Femur (tissue), 1 donor: ENCODE measurements around the gene SRGAP3.

Experiments used
- DNase-seq: peaks from one replicate; pipeline ENCODE4 v3.0.0-alpha.2; 2017

The SRGAP3 gene

DNA sequence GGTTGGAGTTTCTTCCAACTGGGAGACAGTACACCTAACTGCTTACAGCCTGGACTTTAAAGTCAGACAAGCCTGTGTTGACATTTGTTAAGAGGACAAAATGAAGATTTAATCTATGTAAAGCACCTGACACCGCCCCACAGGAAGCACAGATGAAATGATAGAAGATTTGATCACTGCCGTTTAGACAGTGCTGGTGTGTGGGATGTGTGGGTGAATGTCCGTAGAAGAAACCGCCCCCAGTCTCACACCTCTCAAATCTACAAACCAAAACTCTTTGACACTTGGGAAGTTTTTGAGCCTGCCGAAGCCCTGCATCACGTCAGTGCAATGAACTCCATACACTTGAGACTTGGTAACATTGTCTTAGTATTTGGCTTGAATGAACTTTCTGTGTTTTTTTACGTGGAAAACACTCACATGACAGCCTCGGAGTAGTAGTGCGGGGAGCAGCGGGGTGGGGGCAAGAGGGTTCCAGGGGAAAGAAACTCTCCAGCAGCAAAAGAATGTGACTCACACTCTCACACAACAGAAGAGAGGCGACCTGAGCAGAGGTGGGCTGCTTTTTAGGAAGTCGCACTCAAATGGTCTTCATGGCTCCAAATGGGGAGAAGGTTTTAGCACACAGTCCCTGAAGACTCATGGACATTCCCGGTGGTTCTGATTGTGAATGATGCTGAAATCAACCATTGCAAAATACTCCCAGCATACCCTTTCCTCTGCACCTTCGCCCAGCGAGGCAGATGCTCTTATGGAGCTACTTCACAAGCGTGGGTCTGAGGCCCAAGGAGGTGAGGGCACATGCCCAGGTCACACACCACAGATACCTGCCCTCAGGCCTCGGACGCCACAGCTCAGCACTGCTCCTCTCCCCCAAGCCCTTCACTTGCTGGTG, 79.2 kb downstream of the SRGAP3 start:
- no peak for DNase-seq

DNA sequence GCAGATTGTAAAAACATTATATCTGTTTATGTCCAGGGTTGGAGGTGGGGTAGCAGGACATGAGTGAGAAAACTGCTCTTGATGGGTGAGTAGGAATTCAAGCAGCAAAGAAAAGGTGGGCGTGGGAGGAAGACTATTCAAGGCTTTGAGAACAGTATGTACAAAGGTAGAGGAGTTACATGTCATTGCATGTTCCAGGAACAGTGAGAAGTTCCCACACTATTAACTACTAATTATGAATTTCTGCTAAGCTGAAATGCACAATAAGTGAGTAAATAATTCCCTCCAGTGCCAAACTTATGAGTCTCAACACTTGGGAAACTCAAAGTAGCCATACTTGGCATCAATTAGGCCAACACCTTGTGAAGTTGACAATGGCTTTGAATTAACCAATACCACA, 80.1 kb downstream of the SRGAP3 start:
- DNase-seq = no peak

DNA sequence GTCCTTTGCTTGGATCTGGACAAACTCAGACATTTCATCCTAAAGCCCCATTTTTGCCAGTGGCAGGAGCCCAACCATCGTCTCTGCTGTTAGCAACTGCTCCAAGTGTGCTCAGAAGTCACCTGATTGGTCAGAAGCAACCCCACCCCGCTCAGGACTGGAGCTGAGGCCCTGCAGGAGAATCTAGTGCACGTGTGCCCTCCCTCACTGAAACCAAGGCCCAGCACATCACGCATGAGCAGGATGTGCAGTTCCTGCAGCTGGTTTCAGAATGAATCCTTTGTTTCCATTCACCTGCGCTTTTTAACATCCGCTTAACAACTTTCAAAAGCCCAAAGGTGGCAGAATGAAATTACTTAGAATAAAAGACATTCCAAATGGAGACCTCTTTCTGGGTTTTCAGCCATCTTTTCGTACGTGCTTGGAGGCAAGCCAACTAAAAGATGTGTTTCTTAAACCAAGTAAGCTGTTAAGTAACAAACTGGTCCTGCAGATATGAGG, 81.2 kb downstream of the SRGAP3 start:
- peak; percentile 51 for DNase-seq

DNA sequence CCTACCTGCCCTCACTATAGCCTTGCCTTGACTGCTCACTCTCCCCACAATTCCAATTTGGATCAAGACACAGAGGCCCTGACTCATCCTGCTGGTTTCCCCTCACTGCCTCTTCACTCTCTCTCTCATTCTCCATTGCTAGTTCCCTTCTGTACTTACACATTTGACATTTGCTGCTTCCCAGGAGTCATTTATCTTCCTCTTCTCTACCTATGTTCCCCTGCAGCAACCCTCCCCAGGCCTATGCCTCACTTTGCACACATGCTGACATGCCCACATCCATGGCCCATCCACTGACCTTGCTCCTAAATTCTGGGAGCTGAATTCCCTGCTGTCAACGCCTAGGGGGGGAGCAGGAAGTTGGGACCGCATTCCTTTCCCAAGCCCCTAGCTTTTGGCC, 82.2 kb downstream of the SRGAP3 start:
- no peak for DNase-seq

DNA sequence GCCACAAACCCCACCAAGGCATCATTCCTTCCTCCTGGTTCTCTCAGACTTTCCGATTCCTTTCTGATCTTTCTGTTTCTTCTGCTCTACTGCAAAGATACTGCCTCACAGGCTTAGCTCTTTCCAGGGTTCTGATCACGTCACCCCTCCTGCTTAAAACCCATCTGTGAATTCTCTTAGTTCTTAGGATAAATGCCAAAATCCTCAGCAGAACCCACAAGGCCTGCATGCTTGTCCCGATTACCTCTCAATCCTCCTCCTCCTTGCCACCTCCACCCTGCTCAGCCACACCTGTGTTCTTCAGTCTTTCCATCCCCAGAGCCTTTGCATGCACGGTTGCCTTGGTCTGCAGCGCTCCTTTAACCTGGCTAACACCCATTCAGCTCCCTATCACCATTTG, 84.0 kb downstream of the SRGAP3 start:
- DNase-seq = no peak

DNA sequence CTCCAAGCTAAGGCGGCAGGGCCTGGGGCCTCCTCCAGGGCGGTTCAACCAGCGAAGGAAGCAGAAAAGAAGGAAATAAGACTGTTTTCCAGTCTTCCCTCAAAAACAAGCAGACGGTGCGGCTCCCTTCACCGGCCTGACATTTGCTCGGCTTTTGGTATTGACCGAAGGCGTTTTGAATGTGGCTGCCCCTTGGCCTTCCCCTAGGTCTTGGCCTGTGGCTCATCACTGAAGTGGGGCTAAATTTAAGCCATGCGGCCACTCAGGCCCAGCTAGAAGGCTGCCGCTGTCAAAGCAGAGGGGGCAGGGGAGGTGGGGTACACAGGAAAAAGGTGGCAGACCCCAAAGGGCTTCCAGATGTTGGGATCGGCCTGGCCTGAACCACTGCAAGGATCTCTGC, 86.2 kb downstream of the SRGAP3 start:
- no peak for DNase-seq

DNA sequence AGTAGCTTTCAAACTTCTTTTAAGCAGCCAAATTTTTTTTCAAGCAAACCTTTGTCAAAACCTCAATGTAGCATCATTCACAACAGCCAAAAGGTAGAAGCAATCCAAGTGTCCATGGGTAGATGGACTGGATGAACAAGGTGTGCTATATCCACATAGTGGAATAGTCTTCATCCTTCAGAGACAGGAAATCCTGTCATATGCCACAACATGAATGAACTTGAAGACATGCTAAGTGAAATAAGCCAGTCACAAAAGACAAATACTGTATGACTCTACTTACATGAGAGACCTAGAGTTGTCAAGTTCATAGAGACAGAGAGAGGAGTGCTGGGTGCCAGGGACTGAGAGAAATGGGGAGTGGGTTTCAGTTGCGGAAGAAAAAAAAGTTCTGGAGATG, 87.6 kb downstream of the SRGAP3 start:
- DNase-seq = no peak

DNA sequence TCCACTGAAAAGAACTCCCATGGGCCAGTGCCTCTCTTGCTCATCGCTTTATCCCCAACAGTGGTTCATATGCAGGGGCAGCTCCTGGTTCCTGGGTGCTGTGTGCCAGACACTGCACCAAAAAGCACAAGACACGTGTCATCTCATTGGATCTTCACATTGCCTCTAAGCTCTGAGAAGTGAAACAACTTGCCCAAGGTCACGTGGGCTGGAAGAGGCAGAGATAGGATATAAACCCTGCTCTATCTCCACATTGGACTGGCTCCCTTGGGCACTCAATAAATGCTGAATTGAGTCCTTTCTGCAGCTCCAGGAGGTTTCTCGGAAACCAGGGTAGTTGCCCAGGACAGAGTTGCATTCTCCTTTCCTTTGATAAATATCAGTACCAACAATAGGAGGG, 88.1 kb downstream of the SRGAP3 start:
- no peak for DNase-seq

DNA sequence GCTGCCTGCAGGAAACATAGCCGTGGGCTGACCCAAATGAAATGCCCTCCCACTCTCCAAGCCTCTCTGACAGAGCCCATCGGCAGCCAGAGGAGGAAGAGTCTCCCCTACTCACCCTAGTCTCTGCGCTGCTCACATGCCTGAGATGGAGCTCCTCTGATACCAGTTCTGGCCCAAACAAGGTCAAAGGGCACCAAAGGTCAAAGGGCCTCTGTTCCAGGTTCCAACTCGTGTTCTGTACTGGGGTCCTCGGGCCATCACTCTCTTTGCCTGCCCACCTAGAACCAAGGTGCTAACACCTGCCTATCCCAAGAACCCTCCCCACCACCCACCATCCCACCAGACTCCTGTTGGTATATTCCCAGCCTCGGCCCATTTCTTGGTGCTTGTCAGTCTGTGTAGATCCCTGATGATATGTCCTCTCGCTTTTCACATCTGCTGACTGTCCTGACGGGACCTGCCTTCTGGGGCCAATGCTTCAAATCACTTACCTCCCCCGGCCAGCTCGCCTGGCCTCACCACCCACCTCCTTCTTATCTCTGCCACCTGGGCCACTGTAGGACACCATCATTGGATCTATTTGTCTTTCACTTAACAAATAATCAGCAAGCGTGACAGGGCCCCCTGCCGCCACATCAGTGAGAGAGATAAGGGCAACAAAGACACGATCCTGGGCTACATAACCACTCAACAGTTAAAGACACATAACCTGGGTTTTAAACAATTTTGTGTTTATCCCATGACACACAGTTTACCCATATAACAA, 90.4 kb downstream of the SRGAP3 start:
- no peak for DNase-seq

DNA sequence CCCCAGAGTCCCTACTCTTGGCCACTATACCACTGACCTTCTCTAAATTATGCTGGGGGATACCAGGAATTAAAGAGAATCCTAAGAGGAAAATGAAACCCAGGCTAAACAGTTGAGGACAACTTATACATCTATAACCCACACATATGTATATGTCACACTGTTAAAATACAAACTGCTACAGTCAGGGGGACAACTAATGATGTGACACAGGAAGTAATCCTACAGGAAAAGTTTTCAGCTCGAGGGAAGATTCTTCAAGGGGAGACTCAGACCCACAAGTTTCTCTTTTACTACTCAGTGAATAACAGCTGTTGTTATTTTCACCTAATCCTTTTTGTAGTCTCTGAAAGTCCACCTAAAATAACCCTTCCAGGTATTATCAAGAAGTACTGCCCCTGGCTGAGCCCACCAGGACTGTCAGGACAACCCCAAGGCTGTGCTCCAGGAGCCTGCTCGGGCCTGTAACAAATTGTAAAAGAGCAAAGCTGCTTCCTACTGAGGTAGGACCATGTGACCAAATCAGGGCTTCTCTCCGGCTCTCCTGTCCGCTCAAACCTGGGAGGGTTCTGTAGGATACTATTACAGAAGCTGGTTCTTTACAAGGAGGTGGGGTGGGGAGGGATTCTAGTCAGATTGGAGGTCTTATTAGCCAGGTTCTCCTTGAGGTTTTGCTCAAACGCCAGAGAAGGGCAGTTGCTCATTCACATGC, 91.6 kb downstream of the SRGAP3 start:
- DNase-seq = no peak

DNA sequence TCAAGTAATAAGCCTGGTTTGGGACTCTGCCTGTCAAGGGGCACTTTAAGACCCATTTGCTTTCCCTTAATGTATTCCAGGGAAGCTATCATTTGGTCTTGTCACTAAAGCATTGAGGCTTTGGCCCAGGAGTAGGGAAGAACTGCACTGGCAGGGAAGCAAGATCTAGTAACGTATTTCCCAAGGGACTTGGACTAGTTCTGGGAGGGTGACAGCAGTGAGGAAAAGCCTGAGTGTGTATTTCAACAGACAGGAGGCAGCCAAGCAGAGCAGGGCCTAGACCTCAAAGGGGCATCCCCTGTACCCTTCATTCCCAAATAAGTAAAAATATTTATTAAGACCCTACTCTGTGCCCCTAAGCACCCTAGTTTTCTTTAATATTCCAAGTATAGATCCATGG, 92.8 kb downstream of the SRGAP3 start:
- DNase-seq = no peak

DNA sequence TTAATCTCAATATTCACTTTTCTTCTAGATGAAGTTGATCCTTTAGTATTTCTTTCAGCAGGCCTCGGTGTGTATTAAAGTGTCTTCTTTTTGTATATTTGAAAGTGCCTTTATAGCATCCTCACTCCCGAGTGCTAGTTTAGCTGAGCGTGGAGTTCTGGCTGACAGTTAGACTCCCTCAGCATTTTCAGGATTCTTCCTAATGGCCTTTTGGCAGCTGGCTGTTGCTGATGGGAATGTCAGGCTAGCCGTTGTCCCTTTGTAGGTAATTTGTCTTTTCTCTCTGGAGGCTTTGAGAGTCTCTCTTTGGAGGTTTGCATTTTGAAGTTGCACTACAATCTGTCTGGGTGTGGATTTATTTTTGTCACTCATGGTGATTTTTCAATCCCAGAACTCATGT, 94.4 kb downstream of the SRGAP3 start:
- DNase-seq = no peak

DNA sequence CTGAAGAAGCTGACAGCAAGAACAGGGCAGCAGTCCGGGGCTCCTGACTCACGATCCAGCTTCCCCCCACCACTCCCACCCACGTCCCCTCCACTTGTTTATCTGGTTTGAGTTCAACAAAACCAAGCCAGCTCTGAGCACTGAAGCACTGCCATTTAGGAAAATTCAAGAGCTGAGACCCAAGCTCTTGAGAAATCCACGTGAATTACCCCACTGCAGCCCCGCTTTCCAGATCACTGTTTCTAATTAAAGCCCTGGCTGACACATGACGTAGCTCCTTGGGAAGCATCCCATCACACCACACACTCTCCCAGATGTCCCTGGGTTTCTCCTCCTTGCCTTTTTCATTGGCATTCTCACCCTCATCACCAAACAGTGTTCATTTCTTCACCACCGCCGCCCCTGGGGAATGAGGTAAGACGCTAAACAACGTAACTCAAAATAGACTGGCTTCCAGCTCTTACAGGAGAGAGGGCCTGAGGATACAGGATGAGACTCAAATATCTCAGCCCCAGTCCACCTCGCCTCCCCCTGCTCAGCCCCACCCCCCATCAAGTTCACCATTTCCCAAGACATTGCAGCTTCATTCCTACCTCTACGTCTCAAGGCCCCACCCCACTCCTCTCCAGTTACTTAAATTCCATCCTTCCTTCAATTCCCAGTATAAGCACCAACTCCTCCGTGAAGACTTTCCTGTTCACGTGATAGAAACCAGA, 95.4 kb downstream of the SRGAP3 start:
- DNase-seq = peak; percentile 81

DNA sequence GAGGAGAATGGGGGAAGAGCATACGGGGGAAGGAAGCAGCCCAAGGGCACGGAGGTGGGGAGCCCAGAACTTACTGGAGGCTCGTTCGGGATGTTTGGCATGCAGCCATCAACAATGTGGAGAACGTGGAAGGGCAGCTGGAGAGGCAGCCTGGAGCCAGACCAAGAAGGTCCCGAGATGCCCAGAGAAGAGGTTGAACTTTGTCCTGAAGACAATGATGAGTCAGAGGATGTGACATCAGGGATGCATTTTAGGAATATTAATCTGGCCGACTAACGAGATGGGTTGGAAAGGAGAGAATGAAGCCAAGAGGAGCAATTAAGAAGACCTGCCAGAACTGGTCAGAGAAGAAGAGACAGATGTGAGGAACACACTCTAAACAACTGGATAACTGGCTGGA, 98.2 kb downstream of the SRGAP3 start:
- no peak for DNase-seq

DNA sequence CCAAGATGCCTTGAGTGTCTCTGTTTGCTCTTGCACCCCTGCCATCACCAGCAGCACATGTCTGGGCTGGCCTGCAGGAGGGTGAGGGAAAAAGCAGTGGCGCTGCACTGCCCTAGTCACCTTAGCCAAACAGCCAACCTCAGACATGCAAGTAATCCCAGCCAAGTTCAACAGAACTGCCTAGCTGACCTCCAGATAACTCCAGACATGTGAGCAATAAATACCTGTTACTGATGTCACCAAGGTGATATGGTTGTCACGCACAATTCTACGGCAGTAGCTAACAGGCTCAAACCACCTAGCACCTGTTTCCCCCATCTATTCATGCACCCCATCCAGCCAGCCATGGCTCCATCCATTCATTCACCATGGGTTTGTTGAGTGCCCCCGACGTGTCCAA, 99.9 kb downstream of the SRGAP3 start:
- no peak for DNase-seq

DNA sequence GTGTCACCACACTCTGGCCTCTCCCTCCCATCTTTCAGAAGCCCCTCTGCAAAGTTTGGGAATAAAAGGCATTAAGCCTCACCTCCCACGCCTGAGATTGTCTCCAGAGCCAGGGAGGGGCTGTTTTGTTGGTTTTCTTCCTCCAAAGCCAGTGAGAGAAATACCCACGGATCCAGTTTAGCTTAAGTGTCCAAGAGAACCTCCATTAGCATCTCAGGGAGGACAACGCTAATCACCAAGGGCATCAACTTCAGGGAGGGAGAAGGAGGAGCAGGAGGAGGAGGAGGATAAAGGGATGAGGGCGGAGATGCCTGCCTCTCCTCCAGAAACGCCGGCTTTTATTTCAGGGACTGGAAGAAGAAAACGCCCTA, 101.6 kb downstream of the SRGAP3 start:
- DNase-seq = no peak

DNA sequence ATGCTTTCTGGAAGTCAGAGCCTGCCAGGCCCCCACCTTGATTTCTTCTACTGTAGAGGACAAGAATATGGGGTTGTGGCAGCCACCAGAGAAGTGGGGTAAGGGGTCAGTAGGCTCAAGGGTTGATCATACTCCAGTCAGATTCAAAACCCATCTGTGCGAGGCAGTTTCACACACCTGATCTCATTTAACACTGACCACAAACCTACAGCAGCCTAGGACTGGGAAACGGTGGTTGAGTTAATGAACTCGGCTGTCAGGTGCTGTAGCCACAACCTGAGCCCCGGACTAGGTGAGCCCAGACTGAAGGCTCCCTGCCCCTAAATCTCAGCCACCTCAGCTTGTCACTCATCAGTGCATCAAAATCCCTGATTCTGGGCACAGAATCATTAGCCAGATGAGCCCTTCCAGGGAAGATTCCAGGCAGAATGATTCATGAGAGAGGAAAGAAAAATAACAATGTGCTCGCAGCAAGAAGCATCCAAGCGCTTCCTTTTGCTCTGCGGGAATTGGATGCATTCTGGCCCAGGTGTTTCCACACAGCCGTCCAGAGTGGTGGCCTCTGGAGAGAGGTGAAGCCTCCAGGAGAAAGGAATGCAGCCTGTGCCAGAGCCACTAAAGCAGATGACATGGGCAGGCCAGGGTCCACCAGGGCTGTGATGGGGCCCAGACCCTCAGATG, 102.1 kb downstream of the SRGAP3 start:
- DNase-seq = peak; percentile 57

DNA sequence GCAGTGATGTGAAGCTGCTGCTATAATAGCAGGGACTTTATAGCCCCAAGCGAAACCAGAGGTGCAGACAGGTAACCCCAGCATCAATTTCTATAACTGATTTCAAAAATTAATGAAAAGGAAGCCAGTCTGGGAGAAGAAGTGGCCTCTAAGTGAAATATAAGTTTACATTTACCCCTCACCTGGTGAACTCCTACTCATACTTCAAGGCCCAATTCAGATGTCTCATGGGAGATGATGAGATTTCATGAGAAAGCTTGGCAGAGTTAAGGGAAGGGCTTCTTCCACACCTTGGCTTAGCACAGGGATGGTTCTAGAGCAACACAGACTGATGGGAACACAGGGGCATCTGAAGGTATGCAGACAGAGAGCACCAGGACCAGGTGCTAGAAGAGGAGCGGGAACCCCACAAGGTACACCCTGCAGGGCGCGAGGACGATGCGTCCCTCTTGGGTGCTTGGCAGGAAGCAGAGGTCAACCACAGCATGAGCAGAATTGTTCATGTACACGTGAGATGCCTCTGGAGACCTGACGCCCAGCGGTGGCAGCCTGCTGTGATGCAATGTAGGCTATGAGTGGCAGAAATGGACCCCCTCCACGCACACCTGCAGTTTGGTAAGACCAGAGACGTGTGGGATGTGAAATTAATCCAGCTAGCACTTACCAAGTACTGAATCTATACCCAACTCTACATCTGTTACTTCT, 102.9 kb downstream of the SRGAP3 start:
- DNase-seq = no peak

DNA sequence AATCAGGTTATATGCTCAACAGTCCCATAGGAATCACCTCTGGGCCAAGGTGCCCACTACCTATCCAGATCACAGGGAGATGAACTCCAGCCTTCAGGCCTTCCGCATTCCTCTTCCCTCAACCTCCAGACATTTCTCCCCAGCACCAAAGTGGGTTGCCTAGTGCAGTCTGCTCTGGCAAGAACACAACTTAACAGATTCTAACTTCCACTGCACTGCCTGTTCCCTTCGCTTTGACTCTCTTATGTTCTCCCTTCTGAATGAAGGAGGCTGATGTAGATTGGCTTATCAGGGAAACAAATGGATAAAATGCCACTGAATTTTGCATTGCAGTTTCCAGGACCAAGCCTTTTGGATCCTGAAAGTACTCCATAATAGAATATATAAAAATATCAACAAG, 106.3 kb downstream of the SRGAP3 start:
- no peak for DNase-seq

DNA sequence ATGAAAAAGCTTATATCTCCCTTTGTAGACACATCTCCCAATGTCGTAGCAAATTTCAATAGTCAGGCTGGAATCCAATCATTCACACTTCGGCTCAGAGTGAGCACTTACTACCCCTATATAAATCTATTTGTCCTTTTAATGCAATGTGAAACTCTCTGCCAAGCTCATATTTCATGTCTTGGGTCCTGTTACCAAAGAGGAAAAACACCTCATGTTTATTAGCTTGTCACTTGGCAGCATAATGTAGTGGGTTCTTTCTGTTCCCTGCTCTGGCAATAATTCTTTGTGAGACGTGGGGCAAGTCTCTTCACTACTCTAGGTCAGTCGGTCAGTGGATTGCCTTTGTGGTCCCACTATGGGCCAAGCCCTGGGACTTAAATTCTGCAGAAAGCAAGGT, 107.1 kb downstream of the SRGAP3 start:
- DNase-seq = no peak

DNA sequence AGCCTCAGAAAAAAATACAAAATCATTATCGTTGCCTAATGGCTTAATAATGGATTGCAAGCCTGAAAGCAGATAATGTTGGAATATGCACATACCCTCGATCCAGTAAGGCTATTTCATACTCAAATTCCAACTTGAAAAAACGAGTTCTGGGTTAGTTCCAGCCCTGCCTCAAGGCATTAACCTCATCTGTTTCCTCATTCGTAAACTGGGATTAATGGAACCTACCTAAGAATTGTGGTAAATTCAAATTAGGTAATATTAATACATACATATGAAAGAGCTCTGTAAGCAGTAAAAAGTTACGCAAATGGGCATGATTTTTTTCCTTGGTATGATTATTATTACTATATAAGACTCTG, 107.5 kb downstream of the SRGAP3 start:
- DNase-seq = no peak

DNA sequence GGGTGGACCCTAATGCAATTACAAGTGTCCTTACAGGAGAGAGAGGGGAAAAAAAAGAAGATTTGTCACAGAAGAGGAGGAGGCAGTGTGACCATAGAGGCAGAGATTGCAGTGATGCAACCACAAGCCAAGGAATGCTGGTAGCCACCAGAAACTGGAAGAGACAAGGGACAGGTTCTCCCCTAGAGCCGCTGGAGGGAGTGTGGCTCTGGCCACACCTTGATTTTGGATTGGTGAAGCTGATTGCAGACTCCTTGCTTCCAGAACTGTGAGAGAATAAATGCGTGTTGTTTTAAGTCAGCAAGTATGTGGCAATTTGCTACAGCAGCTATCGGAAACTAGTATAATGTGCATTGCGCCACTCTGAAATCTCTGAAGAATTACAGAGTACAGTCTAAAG, 110.1 kb downstream of the SRGAP3 start:
- DNase-seq = no peak
